ENCODE data around the gene RBM19.

Gene RBM19

DNA sequence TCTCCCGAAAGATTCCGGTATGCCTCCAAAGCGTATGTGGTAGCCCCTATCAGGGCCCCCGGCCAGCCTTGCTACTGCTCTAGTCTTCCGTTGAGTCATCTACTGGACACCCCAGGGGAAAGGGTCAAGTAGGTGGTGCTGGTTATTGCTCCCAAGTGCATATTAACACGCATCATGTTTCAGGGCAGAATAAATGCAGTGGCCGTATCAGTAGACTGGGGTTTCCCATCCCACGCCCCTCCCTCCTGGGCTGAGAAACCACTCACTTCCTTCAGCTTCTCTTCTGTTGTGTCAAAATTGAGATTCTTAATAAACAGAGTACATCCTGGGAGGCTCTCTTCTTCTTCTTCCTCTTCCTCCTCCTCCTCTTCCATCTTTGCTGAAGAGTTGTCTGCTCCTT is 39.3 kb downstream of the RBM19 start:
- Histone ChIP-seq H2AFZ (ENCODE audit: low read length) (no peak overlapping the region), H3K36me3 (ENCODE audit: insufficient read depth, low read length) (peaks cover 30% of the 10 kb centered on the region), H3K27me3 (ENCODE audit: insufficient read depth, low read length) (no peaks in the 10 kb centered on the region), H3K9me2 (ENCODE audit: low read depth, low read length) (no peaks in the 10 kb centered on the region), H3K4me1 (ENCODE audit: insufficient read depth, low read length, severe bottlenecking) (no peaks in the 10 kb centered on the region), H3K9ac (ENCODE audit: low read length) (no peak overlapping the region), H3K79me2 (ENCODE audit: insufficient read depth, low read length) (no peaks in the 10 kb centered on the region), H3K4me2 (ENCODE audit: low read length) (no peak overlapping the region), H3K4me3 (ENCODE audit: low read depth, low read length, poor library complexity, severe bottlenecking) (no peak overlapping the region), H4K20me1 (ENCODE audit: insufficient read depth, low read length) (no peaks in the 10 kb centered on the region), H3F3A (ENCODE audit: insufficient read depth, low read length) (no peaks in the 10 kb centered on the region), H3K27ac (ENCODE audit: low read depth, low read length, poor library complexity, severe bottlenecking) (no peak overlapping the region), H3K9me3 (ENCODE audit: low read length) (no peaks in the 10 kb centered on the region)
- TF ChIP-seq EZH2 (IDR thresholded peaks at IDR 0.05; ENCODE audit: borderline replicate concordance, low read length), result no peak
- TF ChIP-seq, protein P1, sequence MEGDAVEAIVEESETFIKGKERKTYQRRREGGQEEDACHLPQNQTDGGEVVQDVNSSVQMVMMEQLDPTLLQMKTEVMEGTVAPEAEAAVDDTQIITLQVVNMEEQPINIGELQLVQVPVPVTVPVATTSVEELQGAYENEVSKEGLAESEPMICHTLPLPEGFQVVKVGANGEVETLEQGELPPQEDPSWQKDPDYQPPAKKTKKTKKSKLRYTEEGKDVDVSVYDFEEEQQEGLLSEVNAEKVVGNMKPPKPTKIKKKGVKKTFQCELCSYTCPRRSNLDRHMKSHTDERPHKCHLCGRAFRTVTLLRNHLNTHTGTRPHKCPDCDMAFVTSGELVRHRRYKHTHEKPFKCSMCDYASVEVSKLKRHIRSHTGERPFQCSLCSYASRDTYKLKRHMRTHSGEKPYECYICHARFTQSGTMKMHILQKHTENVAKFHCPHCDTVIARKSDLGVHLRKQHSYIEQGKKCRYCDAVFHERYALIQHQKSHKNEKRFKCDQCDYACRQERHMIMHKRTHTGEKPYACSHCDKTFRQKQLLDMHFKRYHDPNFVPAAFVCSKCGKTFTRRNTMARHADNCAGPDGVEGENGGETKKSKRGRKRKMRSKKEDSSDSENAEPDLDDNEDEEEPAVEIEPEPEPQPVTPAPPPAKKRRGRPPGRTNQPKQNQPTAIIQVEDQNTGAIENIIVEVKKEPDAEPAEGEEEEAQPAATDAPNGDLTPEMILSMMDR (IDR thresholded peaks at IDR 0.05; ENCODE audit: low read length), result no peak

DNA sequence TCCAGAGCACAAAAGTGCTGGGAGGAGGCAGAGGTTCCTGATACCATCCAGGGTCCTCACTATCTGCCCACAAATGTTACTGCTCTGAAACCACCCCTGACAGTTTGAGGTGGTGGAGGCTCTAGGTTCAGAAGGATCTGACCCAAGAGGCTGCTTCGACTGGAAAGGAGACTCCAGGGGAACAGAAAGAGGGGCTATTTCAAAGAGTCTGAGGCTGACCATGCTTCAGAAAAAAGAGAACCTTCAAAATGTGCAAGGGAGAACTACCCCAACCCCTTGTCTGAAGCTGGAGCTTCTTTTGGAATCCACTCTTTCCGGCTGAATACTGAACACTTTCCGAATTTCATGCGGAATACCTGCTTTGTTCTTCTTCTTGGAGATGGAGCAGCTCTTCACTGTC is 41.8 kb downstream of the RBM19 start:
- Histone ChIP-seq H2AFZ (ENCODE audit: low read length) (no peak overlapping the region), H3K4me3 (ENCODE audit: low read depth, low read length, poor library complexity, severe bottlenecking) (no peak overlapping the region), H3K4me2 (ENCODE audit: low read length) (no peak overlapping the region), H3K4me1 (ENCODE audit: insufficient read depth, low read length, severe bottlenecking) (no peaks in the 10 kb centered on the region), H3K79me2 (ENCODE audit: insufficient read depth, low read length) (no peaks in the 10 kb centered on the region), H3F3A (ENCODE audit: insufficient read depth, low read length) (no peaks in the 10 kb centered on the region), H4K20me1 (ENCODE audit: insufficient read depth, low read length) (no peaks in the 10 kb centered on the region), H3K27ac (ENCODE audit: low read depth, low read length, poor library complexity, severe bottlenecking) (no peak overlapping the region), H3K27me3 (ENCODE audit: insufficient read depth, low read length) (no peaks in the 10 kb centered on the region), H3K36me3 (ENCODE audit: insufficient read depth, low read length) (peaks cover 30% of the 10 kb centered on the region), H3K9me3 (ENCODE audit: low read length) (no peaks in the 10 kb centered on the region), H3K9ac (ENCODE audit: low read length) (no peak overlapping the region), H3K9me2 (ENCODE audit: low read depth, low read length) (no peaks in the 10 kb centered on the region)
- TF ChIP-seq, protein P1 (IDR thresholded peaks at IDR 0.05; ENCODE audit: low read length), result no peak
- TF ChIP-seq EZH2 (IDR thresholded peaks at IDR 0.05; ENCODE audit: borderline replicate concordance, low read length), result no peak

DNA sequence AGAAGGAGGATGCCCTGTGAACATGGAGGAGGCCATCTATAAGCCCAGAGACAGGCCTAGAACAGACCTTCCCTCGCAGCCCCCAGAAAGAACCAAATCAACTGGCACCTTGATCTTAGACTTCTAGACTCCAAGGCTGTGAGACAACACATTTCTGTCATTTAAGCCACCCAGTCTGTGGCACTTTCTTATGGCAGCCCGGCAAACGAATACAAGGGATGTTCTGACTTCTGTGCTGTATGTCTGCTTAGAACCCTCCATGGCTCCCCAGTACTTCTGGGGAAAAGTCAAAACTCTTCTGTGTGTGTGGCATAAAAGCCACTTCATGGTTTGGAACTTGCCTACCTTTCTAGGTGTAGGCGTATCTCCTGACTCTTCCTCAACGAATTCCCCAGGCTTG is 42.9 kb downstream of the RBM19 start:
- Histone ChIP-seq H3K4me3 (ENCODE audit: low read depth, low read length, poor library complexity, severe bottlenecking) (no peak overlapping the region), H2AFZ (ENCODE audit: low read length) (no peak overlapping the region), H3K27ac (ENCODE audit: low read depth, low read length, poor library complexity, severe bottlenecking) (no peak overlapping the region), H3F3A (ENCODE audit: insufficient read depth, low read length) (no peaks in the 10 kb centered on the region), H3K36me3 (ENCODE audit: insufficient read depth, low read length) (peaks cover 30% of the 10 kb centered on the region), H4K20me1 (ENCODE audit: insufficient read depth, low read length) (no peaks in the 10 kb centered on the region), H3K9me3 (ENCODE audit: low read length) (no peaks in the 10 kb centered on the region), H3K9me2 (ENCODE audit: low read depth, low read length) (no peaks in the 10 kb centered on the region), H3K9ac (ENCODE audit: low read length) (no peak overlapping the region), H3K4me2 (ENCODE audit: low read length) (no peak overlapping the region), H3K27me3 (ENCODE audit: insufficient read depth, low read length) (no peaks in the 10 kb centered on the region), H3K4me1 (ENCODE audit: insufficient read depth, low read length, severe bottlenecking) (no peaks in the 10 kb centered on the region), H3K79me2 (ENCODE audit: insufficient read depth, low read length) (no peaks in the 10 kb centered on the region)
- TF ChIP-seq, protein P1 (IDR thresholded peaks at IDR 0.05; ENCODE audit: low read length), result no peak
- TF ChIP-seq EZH2 (IDR thresholded peaks at IDR 0.05; ENCODE audit: borderline replicate concordance, low read length), result no peak
